Transverse colon (tissue), 4 donors: ENCODE measurements around the gene UMODL1. TPM values are rescaled to one million over a fixed set of nuclear protein-coding genes. Genes with fewer than 3 reads are reported as not detected.

Experiments used
- DNase-seq: peaks from one replicate; pipeline ENCODE4 v3.0.0-alpha.2; 2019
- H3K27ac ChIP-seq, 4 donors: fragments of 200-600 bp; sonication (generic); 2 replicates each; pipeline ENCODE4 v1.5.1; 2016 to 2018; ENCODE audit warnings: inconsistent platforms in 4 of 4
- H3K27me3 ChIP-seq: fragments of 200-600 bp; sonication (generic); 2 replicates; pipeline ENCODE4 v1.5.1; 2017; ENCODE audit warnings: inconsistent platforms
- H3K36me3 ChIP-seq, 4 donors: fragments of 200-600 bp; sonication (generic); 2 replicates each; pipeline ENCODE4 v1.5.1; 2017 to 2019; ENCODE audit warnings: inconsistent platforms in 4 of 4
- H3K4me1 ChIP-seq, 4 donors: fragments of 200-600 bp; sonication (generic); 2 replicates each; pipeline ENCODE4 v1.5.1; 2017 to 2020; ENCODE audit warnings: inconsistent platforms in 4 of 4
- H3K4me3 ChIP-seq, 4 donors: fragments of 200-600 bp; sonication (generic); 1 replicate in 1 of 4; 2 replicates in 3 of 4; pipeline versions ENCODE4 v1.5.1 to v1.6.1; 2017 to 2019; ENCODE audit warnings: inconsistent platforms in 4 of 4
- H3K9me3 ChIP-seq, 2 donors: fragments of 200-600 bp; sonication (generic); 2 replicates each; pipeline ENCODE4 v1.5.1; 2017 to 2019; ENCODE audit warnings: inconsistent platforms in 2 of 2
- CTCF ChIP-seq, 5 experiments: fragments of 200-600 bp in 3 of 5; fragments of 450-650 bp in 2 of 5; sonication (generic) in 3 of 5; IDR thresholded peaks; 1 replicate in 2 of 5; 2 replicates in 3 of 5; pipeline ENCODE4 v1.5.1; 2016 to 2017; ENCODE audit warnings: antibody characterized with exemption in 5 of 5, inconsistent platforms in 3 of 5, mild to moderate bottlenecking in 2 of 5, moderate library complexity in 1 of 5
- EP300 ChIP-seq: sonication (generic); formaldehyde crosslinking; IDR thresholded peaks from one replicate; pipeline ENCODE4 v1.6.1; 2017; ENCODE audit warnings: antibody characterized with exemption, low read depth
- POLR2A ChIP-seq: fragments of 450-650 bp; IDR thresholded peaks from one replicate; pipeline ENCODE4 v1.6.1; 2016; ENCODE audit warnings: antibody characterized with exemption, mild to moderate bottlenecking, moderate library complexity
- POLR2AphosphoS5 ChIP-seq, 3 donors: sonication (generic); formaldehyde crosslinking; IDR thresholded peaks; one replicate each; pipeline ENCODE4 v1.6.1; 2016; ENCODE audit warnings: antibody characterized with exemption in 3 of 3
- WGBS, 2 donors: methylation state at CpG; one replicate each; pipeline ENCODE4 v1.1.5; 2018; ENCODE audit warnings: low coverage in 1 of 2; 5-methylcytosine and 5-hydroxymethylcytosine counted together
- in situ Hi-C, 4 donors: fragments of 200-750 bp; cut with MboI; loops; one replicate each; pipeline versions ENCODE4 v1.15.0 to v1.15.1; 2017; ENCODE audit warnings: low sequenced_read_pairs in 3 of 4, low pct_ligation_motif_present in 1 of 4, low pct_unique_long_range_greater_than_20kb in 1 of 4
- intact Hi-C: fragments of 100-400 bp; cut with DNase I; formaldehyde crosslinking; loops from one replicate; pipeline ENCODE4 v1.15.1; 2023; ENCODE audit warnings: low total_unique reads
- total RNA-seq, 4 donors: library from RNA; depleted of rRNA; stranded (reverse); fragments of >200 nt; gene quantifications; one replicate each; pipeline ENCODE4 v1.1.0, GENCODE V29; 2016

Gene UMODL1
- total RNA-seq, 4 donors from 2014 or later: 0.16 to 3.2 (median 0.68) TPM; not detected in 1

- intact Hi-C loops: no loop called here
These were observed 35.3 kb downstream of the UMODL1 start for GRCh38 chr21:42106425-42106824.

GRCh38 chr21:42107177-42107880 lies 36.2 kb downstream of the UMODL1 start:
- intact Hi-C loops (no loop called here), in situ Hi-C loops (loop anchor here in 3 of 4 donors (25.0 kb wide), 4 partner anchors 170 to 495 kb away; no protein-coding TSS in a partner anchor)
- Histone ChIP-seq H3K4me3 (no peak overlapping the region), H3K9me3 (no peaks in the 10 kb centered on the region), H3K4me1 (peaks cover 6 to 23% (median 17%) of the 10 kb centered on the region in 4 donors), H3K27ac (no peak overlapping the region), H3K36me3 (no peaks in the 10 kb centered on the region), H3K27me3 (no peaks in the 10 kb centered on the region)
- no peak for DNase-seq
- TF ChIP-seq POLR2A (no peak), EP300 (no peak), CTCF (IDR thresholded peaks at IDR 0.05) (no peak), POLR2AphosphoS5 (IDR thresholded peaks at IDR 0.05) (no peak)
- 86 to 100% methylated on average over 4 to 18 of the region's 18 CpGs for WGBS, 2 donors

More at GRCh38 chr21:42106425-42106824, 35.3 kb downstream of the UMODL1 start:
- no peaks in the 10 kb centered on the region for H3K36me3 ChIP-seq
- H3K4me3 ChIP-seq: no peak overlapping the region
- H3K4me1 ChIP-seq: peaks cover 6 to 32% (median 26%) of the 10 kb centered on the region in 4 donors
- H3K27ac ChIP-seq: no peak overlapping the region
- H3K9me3 ChIP-seq: no peaks in the 10 kb centered on the region
- no peaks in the 10 kb centered on the region for H3K27me3 ChIP-seq
- WGBS, 2 donors: 89 to 97% methylated on average over 6 to 20 of the region's 20 CpGs
- in situ Hi-C loops: loop anchor here in 3 of 4 donors (25.0 kb wide), 4 partner anchors 169 to 494 kb away; no protein-coding TSS in a partner anchor
- TF ChIP-seq CTCF (IDR thresholded peaks at IDR 0.05) (no peak), POLR2A (no peak), EP300 (no peak), POLR2AphosphoS5 (IDR thresholded peaks at IDR 0.05) (no peak)
- DNase-seq: no peak

GRCh38 chr21:42107881-42108553 lies 36.9 kb downstream of the UMODL1 start:
- WGBS, 2 donors: 25% methylated on average over 18 of the region's 18 CpGs; no CpG with 5 or more reads in 1 of the 2 donors
- in situ Hi-C loops (loop anchor here in 3 of 4 donors (25.0 kb wide), 4 partner anchors 171 to 496 kb away; no protein-coding TSS in a partner anchor), intact Hi-C loops (no loop called here)
- Histone ChIP-seq H3K4me3 (no peak overlapping the region), H3K27me3 (no peaks in the 10 kb centered on the region), H3K9me3 (no peaks in the 10 kb centered on the region), H3K27ac (peak overlapping the region in 1 of 4 donors; percentile 48), H3K4me1 (peaks cover 2 to 17% (median 12%) of the 10 kb centered on the region in 4 donors), H3K36me3 (no peaks in the 10 kb centered on the region)
- TF ChIP-seq POLR2AphosphoS5 (IDR thresholded peaks at IDR 0.05) (peak in 1 of 3 donors; percentile 16), EP300 (no peak), CTCF (IDR thresholded peaks at IDR 0.05) (peak; percentile 49 to 90 (median 59)), POLR2A (no peak)
- peak; percentile 73 for DNase-seq
